NCI-H82 treated with DMSO at 0.1 percent for 48 hours (cell line): Measurements from ENCODE around the gene AIDA.

ENCODE experiments used
- DNase-seq: peaks from one replicate; lab custom pipeline; 2025; ENCODE audit not compliant: unreplicated experiment; lab: John Stamatoyannopoulos, UW

AIDA gene

DNA sequence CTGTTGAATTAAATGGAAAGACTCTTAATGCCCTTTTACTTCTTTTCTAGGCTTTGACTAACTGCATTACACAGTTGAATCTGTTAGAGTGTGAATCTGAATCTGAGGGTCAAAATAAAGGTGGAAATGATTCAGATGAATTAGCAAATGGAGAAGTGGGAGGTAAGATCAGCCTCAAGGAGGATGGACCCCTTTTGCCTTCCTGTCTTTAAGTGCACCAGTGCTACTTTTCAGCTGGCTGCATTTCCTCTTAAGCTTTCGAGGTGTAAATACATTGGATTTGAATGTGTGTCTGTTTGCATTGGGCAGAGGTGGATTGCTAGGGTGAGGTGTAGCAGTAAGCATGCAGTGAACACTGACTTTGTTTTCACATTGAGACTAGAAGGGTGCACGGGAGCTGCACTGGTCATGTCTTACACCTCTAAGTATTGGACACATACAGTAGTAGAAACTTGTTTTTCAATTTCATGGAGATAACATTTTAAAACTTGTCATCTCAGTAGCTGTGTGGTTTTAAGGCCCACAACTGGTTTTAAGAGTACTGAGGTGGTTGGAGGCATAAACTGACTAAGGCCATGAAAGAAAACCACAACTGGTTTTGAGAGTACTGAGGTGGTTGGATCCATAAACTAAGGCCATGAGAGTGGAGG, 59.0 kb downstream of the AIDA start:
- DNase-seq: no peak

- no peak for DNase-seq
These were observed 59.6 kb downstream of the AIDA start for GRCh38 chr1:222652676-222653075.

GRCh38 chr1:222644636-222644980, 67.7 kb downstream of the AIDA start:
- no peak for DNase-seq

DNA sequence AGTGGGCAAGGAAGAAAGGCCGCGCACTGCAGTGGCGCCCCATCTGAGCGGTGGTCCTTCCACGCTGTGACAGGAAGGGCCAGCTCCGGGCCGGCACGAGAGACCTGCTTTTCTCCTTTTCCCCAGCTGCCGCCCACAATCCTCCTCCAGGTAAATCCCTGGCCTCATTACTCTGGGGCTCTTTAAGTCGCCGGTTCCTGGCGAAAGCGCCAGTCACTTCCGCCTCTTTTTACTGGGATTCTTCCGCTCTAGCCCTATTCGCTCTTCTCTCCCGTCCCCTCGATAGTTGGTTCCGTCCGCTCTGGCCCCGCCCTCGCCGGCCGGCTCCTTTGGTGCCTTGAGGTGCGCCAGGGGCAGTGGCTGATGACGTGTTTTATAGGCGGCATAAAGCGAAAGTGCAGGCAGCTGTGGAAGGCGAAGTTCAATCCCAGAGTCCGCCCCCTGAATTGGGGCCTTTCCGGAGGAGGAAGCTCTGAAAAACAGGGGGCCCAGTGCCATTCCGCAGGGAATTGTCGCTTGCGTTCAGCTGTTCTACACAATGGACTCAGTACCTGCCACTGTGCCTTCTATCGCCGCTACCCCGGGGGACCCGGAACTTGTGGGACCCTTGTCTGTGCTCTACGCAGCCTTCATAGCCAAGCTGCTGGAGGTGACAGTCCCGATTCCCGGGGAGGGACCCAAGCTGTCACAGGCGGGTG, 68.2 kb downstream of the AIDA start:
- peak; percentile 100 for DNase-seq

DNA sequence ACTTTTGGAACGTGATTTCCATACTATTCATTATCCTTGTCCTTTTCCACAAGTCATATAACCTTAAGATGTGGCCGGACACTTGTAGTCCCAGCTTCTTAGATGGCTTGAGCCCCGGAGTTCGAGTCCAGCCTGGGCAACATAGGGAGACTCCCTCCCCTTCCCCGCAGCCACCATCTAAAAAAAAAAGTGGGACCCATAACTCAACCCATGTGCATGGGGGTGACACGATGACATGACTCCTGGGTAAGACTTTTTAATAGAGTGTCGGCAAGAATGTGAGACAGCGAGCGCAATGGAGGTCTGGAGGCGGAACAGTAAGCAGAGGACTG, 68.7 kb downstream of the AIDA start:
- no peak for DNase-seq

GRCh38 chr1:222642468-222642867, 69.8 kb downstream of the AIDA start:
- DNase-seq: no peak

DNA sequence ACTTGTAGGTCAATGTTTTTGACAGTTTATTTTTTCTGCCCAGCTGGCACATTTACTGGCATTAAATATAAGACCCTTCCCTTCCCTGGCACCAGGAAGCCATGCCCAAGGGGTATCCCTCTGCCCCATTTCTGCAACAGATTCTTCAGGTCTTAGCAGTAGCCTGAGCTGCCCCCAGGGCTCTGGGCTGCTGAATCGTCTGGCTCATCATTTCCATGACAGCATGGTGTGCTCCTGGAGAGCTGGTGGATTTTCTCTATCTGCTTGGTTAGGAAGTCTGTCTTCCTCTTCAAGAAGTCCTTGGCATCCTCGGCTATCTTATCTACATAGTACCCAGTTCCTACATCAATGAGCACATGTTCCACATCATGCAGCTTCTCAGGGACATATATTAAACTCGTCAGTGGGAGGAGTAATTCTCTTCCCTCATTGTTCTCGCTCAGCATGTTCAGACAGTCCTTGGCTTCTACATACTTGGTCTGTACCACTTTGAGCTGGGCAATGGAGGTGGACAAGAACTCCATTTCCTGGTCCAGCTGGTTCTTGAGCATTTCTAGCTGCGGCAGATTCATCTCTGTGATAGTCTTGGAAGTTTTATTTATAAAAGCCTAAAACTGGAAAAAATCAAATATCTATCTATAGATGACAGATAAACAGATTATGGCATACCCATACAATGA, 70.9 kb downstream of the AIDA start:
- DNase-seq: no peak

- peak; percentile 78 for DNase-seq
These were observed 77.9 kb downstream of the AIDA start for GRCh38 chr1:222634180-222635013.

- no peak for DNase-seq
These were observed 79.5 kb downstream of the AIDA start for GRCh38 chr1:222632749-222633148.

DNA sequence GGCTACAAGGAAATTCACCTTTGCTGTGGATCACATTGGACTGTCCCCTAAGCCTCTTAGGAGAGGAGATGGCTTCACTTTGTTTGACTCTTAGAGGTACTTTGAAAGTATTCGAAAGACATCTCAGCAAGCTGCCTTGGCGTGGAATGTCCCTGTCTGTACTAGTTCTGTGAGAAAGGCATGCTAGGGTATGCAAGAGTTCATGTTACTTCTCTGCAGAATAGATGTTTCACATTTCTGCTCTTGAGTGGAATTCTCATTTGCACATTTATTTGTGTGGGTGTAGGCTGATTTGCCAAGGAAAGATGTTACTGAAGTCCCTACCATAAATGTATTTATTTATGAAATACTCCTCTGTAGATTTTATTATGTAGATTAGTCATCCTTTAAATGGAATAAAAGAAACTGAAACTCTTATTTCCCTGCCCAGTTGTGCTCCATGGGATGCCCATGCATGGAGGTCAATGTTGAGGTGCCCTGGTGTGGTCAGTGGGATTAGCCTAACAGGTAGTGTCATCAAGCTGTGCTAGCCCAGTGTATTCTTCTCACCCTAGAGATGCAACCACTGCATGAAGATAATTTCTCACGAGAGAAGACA, 80.6 kb downstream of the AIDA start:
- DNase-seq: no peak

DNA sequence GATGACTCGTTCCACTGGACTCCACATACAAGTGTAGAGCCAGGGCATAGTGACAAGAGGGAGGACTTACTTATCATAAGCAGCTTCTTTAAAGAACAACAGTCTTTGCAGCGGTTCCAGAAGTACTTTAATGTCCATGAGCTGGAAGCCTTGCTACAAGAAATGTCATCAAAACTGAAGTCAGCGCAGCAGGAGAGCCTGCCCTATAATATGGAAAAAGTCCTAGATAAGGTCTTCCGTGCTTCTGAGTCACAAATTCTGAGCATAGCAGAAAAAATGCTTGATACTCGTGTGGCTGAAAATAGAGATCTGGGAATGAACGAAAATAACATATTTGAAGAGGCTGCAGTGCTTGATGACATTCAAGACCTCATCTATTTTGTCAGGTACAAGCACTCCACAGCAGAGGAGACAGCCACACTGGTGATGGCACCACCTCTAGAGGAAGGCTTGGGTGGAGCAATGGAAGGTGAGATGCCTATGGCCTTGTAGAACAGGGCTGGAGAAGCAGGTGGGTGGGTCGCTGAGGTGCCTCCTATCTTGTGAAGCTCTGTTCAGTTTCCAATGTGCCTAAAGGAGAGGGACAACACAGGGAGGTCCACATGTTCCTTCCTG, 82.3 kb downstream of the AIDA start:
- DNase-seq: no peak

GRCh38 chr1:222627232-222627631, 85.1 kb downstream of the AIDA start:
- no peak for DNase-seq

GRCh38 chr1:222624214-222624613, 88.1 kb downstream of the AIDA start:
- DNase-seq: no peak

- DNase-seq: no peak
These were observed 88.8 kb downstream of the AIDA start for GRCh38 chr1:222623458-222623857.

DNA sequence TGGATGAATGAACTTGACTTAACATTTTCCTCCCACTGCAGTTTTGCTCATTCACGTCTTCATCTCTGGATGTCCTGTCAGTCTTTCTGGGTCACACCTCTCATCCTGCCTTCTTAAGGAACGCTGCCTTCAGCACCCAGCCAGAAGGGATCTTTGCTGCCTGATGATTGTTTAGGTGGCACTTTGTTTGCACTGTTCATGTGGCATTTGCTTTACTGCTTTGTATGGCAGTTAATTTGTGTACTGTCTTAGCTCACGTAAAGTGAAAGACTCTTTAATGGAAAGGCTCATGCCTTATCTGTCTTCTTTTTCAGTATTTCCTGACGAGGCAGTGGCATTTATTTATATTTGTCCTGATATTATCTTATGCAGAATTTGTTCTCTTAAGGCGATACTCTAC, 89.5 kb downstream of the AIDA start:
- no peak for DNase-seq

- no peak for DNase-seq
These were observed 91.7 kb downstream of the AIDA start for GRCh38 chr1:222620566-222620965.

DNA sequence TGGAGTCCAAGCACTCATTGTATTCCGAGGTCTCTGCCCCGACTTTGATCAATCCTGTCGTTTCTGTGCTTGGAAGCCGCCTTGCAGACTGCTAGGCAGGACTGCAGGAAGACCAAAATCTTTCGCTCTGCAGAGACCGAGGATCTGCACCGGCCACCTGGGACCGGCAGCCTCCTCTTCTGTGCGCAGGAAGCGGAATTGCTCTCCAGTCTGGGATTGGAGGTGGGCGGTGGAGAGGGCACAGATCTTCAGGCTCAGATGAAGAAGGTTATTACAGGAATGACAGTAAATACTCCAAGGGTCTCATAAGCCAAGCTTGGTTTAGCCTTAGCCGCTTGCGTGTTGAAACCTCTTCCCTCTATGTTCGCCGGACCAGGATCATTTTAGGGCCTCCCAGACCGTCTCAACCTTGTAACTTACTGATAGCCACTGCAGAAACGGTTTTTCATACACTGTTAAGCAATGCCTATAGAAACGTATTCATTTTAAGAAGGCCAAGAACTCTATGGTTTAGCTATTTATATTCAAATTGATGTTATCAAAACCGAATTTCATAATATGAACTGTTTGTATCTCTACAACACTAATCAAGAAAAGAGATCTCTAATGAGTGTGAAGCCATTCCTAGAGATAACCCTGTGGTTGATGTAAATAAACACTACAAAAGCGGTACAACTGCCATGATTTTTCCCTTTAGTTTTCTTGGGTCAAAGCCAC, 93.3 kb downstream of the AIDA start:
- DNase-seq: peak; percentile 7
